H1 (cell line): Measurements from ENCODE around the gene MAP1LC3C.

Source experiments
- FOSL1 ChIP-seq: IDR thresholded peaks from 2 replicates; pipeline ENCODE4 v1.6.1; 2011; ENCODE audit warnings: mild to moderate bottlenecking, low read depth, low read length, moderate library complexity; ENCODE audit not compliant: insufficient read depth
- SIN3A ChIP-seq, 2 experiments: IDR thresholded peaks in 1 of 2; conservative IDR thresholded peaks in 1 of 2; 2 replicates each; pipeline ENCODE4 v1.6.1; 2011 to 2012; ENCODE audit warnings: low read length in 2 of 2, improper control_type of control experiment in 1 of 2, low read depth in 1 of 2, mild to moderate bottlenecking in 1 of 2

DNA sequence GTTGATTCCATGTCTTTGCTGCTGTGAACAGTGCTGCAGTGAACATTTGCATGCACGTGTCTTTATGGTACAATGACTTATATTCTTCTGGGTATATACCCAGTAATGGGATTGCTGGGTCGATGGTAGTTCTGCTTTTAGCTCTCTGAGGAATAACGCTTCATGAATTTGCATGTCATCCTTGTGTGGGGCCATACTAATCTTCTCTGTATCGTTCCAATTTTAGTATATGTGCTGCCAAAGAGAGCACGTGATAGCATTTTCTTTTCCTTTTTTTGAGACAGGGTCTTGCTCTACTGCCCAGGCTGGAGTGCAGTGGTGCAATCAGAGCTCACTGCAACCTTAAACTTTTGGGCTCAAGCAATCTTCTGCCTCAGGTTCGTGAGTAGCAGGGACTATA, 24.9 kb upstream of the MAP1LC3C start:
- TF ChIP-seq FOSL1: no peak
- no peak for TF ChIP-seq SIN3A (conservative IDR thresholded peaks at IDR 0.05 in 1 of 2, IDR thresholded peaks at IDR 0.05 in 1 of 2; ENCODE audit: low read depth in 1 of 2, low read length in 2 of 2)
